ENCODE results near the gene DAGLA. TPM values are rescaled to one million over a fixed set of nuclear protein-coding genes. Genes with fewer than 3 reads are reported as not detected.
A peak's percentile ranks its signal among the peaks of the same experiment; 100 is the strongest.

DAGLA gene
- total and polyA plus RNA-seq, 2 of the 13 experiments (the other 11 are each of a cell fraction or from before 2014, with no cell fraction given): 2.6 to 3.9 TPM

GRCh38 chr11:61688365-61689163 lies 8.4 kb downstream of the DAGLA start:
- BruUV-seq (replicated peaks): no TSS peak
- POLR2A ChIA-PET: interaction anchor here (0.6 kb wide), 1 partner anchor 61 kb away, joined by 4 read pairs; no protein-coding TSS in a partner anchor
- Histone ChIP-seq H3K9ac (ENCODE audit: insufficient read depth, low read depth, low read length) (no peak overlapping the region), H3K9me3 (ENCODE audit: low read length) (no peaks in the 10 kb centered on the region), H3K27me3 (ENCODE audit: control insufficient read depth in 1 of 2, insufficient read depth in 2 of 2, low read length in 2 of 2) (no peaks in the 10 kb centered on the region), H3K27ac (ENCODE audit: extremely low read length, insufficient read depth, low read length) (no peak overlapping the region), H3K36me3 (replicated peaks in 1 of 2; ENCODE audit: control insufficient read depth in 1 of 2, insufficient read depth in 2 of 2, low read length in 2 of 2) (no peaks in the 10 kb centered on the region; a peak in 3 of 5 replicates), H3K4me1 (ENCODE audit: insufficient read depth, low read length) (peaks cover 48% of the 10 kb centered on the region), H3K79me2 (ENCODE audit: insufficient read depth, low read length) (peaks cover 56% of the 10 kb centered on the region), H4K20me1 (ENCODE audit: insufficient read depth, low read length) (no peaks in the 10 kb centered on the region), H3K4me2 (ENCODE audit: low read depth, low read length) (no peak overlapping the region), H2AFZ (ENCODE audit: low read length) (no peak overlapping the region), H3K4me3 (replicated peaks in 1 of 3; ENCODE audit: insufficient read depth in 1 of 3, low read depth in 2 of 3, low read length in 3 of 3) (no peak overlapping the region)
- DNase-seq (ENCODE audit: low spot score) (no peak), ATAC-seq (no peak), FAIRE-seq (no peak)
- intact Hi-C loops (cut with micrococcal nuclease; ENCODE audit: unreplicated experiment) (no loop called here), in situ Hi-C loops (cut with HindIII; ENCODE audit: extremely low pct_ligation_motif_present, low pct_unique_long_range_greater_than_20kb) (no loop called here)
- CTCF ChIA-PET (ENCODE audit: low intra/inter-chr PET ratio, low total read pairs): no interaction called here
- TF ChIP-seq ARNT (IDR thresholded peaks at IDR 0.05): no peak
- no peak for TF ChIP-seq HDAC6 (IDR thresholded peaks at IDR 0.05; ENCODE audit: low read depth, low read length)
- peak; percentile 23 for TF ChIP-seq AGO2 (optimal IDR thresholded peaks at IDR 0.05; ENCODE audit: low read depth, low read length)
- no peak for TF ChIP-seq SMARCC2 (IDR thresholded peaks at IDR 0.05)
- no peak for TF ChIP-seq NCOA5 (CRISPR knock-in tag; IDR thresholded peaks at IDR 0.05)
- TF ChIP-seq ZNF788 (CRISPR knock-in tag; IDR thresholded peaks at IDR 0.05; ENCODE audit: borderline replicate concordance): no peak
- TF ChIP-seq YEATS4 (CRISPR knock-in tag; IDR thresholded peaks at IDR 0.05; ENCODE audit: borderline replicate concordance): no peak
- WGBS (ENCODE audit: low lambda C conversion rate): 83% methylated on average over 11 of the region's 19 CpGs

DNA sequence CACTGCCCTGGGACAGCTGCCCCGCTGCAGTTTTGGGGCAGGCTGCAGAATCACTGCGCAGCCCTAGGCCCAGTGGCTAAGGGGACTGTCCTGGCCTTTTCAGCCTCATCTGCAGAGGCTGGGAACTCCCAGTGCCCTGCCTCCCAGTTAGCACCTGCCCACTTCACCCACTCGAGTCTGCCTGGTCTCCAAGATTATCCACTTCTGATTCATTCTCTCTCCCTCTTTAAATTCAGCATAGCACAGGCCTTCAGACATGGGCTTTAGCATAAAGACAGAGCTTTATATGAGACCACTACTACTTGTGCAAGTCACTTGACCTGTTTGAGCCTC lies 8.9 kb downstream of the DAGLA start:
- H4K20me1 ChIP-seq (ENCODE audit: insufficient read depth, low read length): no peaks in the 10 kb centered on the region
- POLR2A ChIA-PET: no interaction called here
- no peak overlapping the region for H3K27ac ChIP-seq (ENCODE audit: extremely low read length, insufficient read depth, low read length)
- DNase-seq (ENCODE audit: low spot score) (no peak), FAIRE-seq (no peak), ATAC-seq (no peak)
- peaks cover 55% of the 10 kb centered on the region for H3K79me2 ChIP-seq (ENCODE audit: insufficient read depth, low read length)
- H3K27me3 ChIP-seq (ENCODE audit: control insufficient read depth in 1 of 2, insufficient read depth in 2 of 2, low read length in 2 of 2): no peaks in the 10 kb centered on the region
- TF ChIP-seq ZNF121 (CRISPR knock-in tag; IDR thresholded peaks at IDR 0.05) (no peak), ZNF800 (CRISPR knock-in tag; IDR thresholded peaks at IDR 0.05) (no peak), PAWR (CRISPR knock-in tag; IDR thresholded peaks at IDR 0.05; ENCODE audit: borderline replicate concordance) (no peak), IRF2 (CRISPR knock-in tag; IDR thresholded peaks at IDR 0.05) (no peak), ZNF891 (CRISPR knock-in tag; IDR thresholded peaks at IDR 0.05) (no peak), TCF12 (IDR thresholded peaks at IDR 0.05) (no peak), TCF12 (CRISPR knock-in tag; IDR thresholded peaks at IDR 0.05) (no peak), SOX6 (IDR thresholded peaks at IDR 0.05) (no peak), SOX6 (CRISPR knock-in tag; IDR thresholded peaks at IDR 0.05) (no peak)
- TF ChIP-seq, protein P1, sequence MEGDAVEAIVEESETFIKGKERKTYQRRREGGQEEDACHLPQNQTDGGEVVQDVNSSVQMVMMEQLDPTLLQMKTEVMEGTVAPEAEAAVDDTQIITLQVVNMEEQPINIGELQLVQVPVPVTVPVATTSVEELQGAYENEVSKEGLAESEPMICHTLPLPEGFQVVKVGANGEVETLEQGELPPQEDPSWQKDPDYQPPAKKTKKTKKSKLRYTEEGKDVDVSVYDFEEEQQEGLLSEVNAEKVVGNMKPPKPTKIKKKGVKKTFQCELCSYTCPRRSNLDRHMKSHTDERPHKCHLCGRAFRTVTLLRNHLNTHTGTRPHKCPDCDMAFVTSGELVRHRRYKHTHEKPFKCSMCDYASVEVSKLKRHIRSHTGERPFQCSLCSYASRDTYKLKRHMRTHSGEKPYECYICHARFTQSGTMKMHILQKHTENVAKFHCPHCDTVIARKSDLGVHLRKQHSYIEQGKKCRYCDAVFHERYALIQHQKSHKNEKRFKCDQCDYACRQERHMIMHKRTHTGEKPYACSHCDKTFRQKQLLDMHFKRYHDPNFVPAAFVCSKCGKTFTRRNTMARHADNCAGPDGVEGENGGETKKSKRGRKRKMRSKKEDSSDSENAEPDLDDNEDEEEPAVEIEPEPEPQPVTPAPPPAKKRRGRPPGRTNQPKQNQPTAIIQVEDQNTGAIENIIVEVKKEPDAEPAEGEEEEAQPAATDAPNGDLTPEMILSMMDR (CRISPR knock-in tag; IDR thresholded peaks at IDR 0.05): no peak
- no peak overlapping the region for H3K9ac ChIP-seq (ENCODE audit: insufficient read depth, low read depth, low read length)
- in situ Hi-C loops (cut with HindIII; ENCODE audit: extremely low pct_ligation_motif_present, low pct_unique_long_range_greater_than_20kb) (no loop called here), intact Hi-C loops (cut with micrococcal nuclease; ENCODE audit: unreplicated experiment) (no loop called here)
- H3K9me3 ChIP-seq (ENCODE audit: low read length): no peaks in the 10 kb centered on the region
- 97% methylated on average over 3 of the region's 3 CpGs for WGBS (ENCODE audit: low lambda C conversion rate)
- no TSS peak for BruUV-seq (replicated peaks)
- CTCF ChIA-PET (ENCODE audit: low intra/inter-chr PET ratio, low total read pairs): no interaction called here
- no peak overlapping the region for H3K4me2 ChIP-seq (ENCODE audit: low read depth, low read length)
- no peaks in the 10 kb centered on the region; a peak in 3 of 5 replicates for H3K36me3 ChIP-seq (replicated peaks in 1 of 2; ENCODE audit: control insufficient read depth in 1 of 2, insufficient read depth in 2 of 2, low read length in 2 of 2)
- H3K4me3 ChIP-seq (replicated peaks in 1 of 3; ENCODE audit: insufficient read depth in 1 of 3, low read depth in 2 of 3, low read length in 3 of 3): no peak overlapping the region
- peaks cover 48% of the 10 kb centered on the region for H3K4me1 ChIP-seq (ENCODE audit: insufficient read depth, low read length)
- H2AFZ ChIP-seq (ENCODE audit: low read length): no peak overlapping the region
